ENCODE measurements around the gene FOXP1. TPM values are rescaled to one million over a fixed set of nuclear protein-coding genes. Genes with fewer than 3 reads are reported as not detected.

Gene FOXP1
- total RNA-seq, 1 experiment from 2014 or later: 58.4 TPM

DNA sequence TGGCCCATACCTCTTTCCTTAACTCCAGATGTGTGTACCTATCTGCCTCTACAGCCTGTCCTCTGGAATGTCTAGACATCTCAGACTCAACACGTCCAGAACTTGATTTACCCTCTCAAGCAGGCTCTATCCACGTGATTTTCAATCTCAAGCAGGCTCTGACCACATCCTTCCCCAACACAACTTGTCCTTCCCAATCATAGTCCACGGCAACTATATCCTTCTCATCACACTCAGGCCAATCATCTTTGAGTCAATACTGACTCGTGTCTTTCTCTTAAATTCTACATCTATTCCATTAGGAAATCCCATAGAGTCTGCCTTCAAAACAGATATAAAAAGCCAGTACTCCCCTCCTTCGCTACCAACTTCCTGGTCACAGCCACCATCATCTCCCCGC lies 70.4 kb downstream of the FOXP1 start:
- no TSS peak for BruUV-seq (replicated peaks)
- Histone ChIP-seq H3K4me1 (ENCODE audit: insufficient read depth, low read length, poor library complexity, severe bottlenecking) (peaks cover 7% of the 10 kb centered on the region), H3K27me3 (replicated peaks; ENCODE audit: insufficient read depth, low read depth, low read length, poor library complexity) (no peaks in the 10 kb centered on the region), H3K9me3 (ENCODE audit: low read depth, low read length, poor library complexity, severe bottlenecking) (no peaks in the 10 kb centered on the region), H3K4me3 (ENCODE audit: low read depth, low read length, poor library complexity, severe bottlenecking) (no peak overlapping the region), H3K36me3 (ENCODE audit: insufficient read depth, low read length, poor library complexity, severe bottlenecking) (no peaks in the 10 kb centered on the region), H3K27ac (ENCODE audit: low read depth, low read length, poor library complexity, severe bottlenecking) (no peak overlapping the region)
- no peak for DNase-seq (ENCODE audit: low spot score)
- intact Hi-C loops (cut with micrococcal nuclease; ENCODE audit: unreplicated experiment): no loop called here
- POLR2A ChIA-PET (ENCODE audit: low non-redundant PET): no interaction called here
- TF ChIP-seq, protein P1, sequence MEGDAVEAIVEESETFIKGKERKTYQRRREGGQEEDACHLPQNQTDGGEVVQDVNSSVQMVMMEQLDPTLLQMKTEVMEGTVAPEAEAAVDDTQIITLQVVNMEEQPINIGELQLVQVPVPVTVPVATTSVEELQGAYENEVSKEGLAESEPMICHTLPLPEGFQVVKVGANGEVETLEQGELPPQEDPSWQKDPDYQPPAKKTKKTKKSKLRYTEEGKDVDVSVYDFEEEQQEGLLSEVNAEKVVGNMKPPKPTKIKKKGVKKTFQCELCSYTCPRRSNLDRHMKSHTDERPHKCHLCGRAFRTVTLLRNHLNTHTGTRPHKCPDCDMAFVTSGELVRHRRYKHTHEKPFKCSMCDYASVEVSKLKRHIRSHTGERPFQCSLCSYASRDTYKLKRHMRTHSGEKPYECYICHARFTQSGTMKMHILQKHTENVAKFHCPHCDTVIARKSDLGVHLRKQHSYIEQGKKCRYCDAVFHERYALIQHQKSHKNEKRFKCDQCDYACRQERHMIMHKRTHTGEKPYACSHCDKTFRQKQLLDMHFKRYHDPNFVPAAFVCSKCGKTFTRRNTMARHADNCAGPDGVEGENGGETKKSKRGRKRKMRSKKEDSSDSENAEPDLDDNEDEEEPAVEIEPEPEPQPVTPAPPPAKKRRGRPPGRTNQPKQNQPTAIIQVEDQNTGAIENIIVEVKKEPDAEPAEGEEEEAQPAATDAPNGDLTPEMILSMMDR (conservative IDR thresholded peaks at IDR 0.05; ENCODE audit: low read depth, low read length): no peak
- TF ChIP-seq EZH2 (IDR thresholded peaks at IDR 0.05; ENCODE audit: borderline replicate concordance, low read depth, low read length, poor library complexity, severe bottlenecking): no peak
- CTCF ChIA-PET: no interaction called here

DNA sequence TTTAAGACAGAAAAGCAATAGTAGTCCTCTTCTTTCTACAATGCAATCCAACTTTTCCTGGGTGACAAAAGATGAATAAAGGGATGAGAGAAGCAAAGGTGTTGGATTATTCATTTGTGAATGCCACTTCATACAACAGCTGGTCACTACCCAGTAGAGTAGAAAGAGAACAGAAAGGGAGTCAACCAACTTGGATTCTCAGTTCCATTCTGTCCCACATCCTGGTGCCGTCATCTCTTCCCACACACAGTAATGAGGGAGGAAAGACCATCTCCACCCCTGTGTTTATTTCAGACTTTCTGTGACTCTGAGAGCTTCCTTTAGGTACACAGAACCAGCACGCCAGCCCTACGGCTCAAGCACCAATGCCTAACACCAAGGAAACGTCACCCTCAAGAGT lies 71.0 kb downstream of the FOXP1 start:
- no peak overlapping the region for H3K4me3 ChIP-seq (ENCODE audit: low read depth, low read length, poor library complexity, severe bottlenecking)
- intact Hi-C loops (cut with micrococcal nuclease; ENCODE audit: unreplicated experiment): no loop called here
- H3K27ac ChIP-seq (ENCODE audit: low read depth, low read length, poor library complexity, severe bottlenecking): no peak overlapping the region
- ChIA-PET CTCF (no interaction called here), POLR2A (ENCODE audit: low non-redundant PET) (no interaction called here)
- H3K9me3 ChIP-seq (ENCODE audit: low read depth, low read length, poor library complexity, severe bottlenecking): no peaks in the 10 kb centered on the region
- BruUV-seq (replicated peaks): no TSS peak
- no peak for DNase-seq (ENCODE audit: low spot score)
- no peaks in the 10 kb centered on the region for H3K36me3 ChIP-seq (ENCODE audit: insufficient read depth, low read length, poor library complexity, severe bottlenecking)
- H3K27me3 ChIP-seq (replicated peaks; ENCODE audit: insufficient read depth, low read depth, low read length, poor library complexity): no peaks in the 10 kb centered on the region
- TF ChIP-seq, protein P1 (conservative IDR thresholded peaks at IDR 0.05; ENCODE audit: low read depth, low read length): no peak
- no peak for TF ChIP-seq EZH2 (IDR thresholded peaks at IDR 0.05; ENCODE audit: borderline replicate concordance, low read depth, low read length, poor library complexity, severe bottlenecking)
- peaks cover 7% of the 10 kb centered on the region for H3K4me1 ChIP-seq (ENCODE audit: insufficient read depth, low read length, poor library complexity, severe bottlenecking)

DNA sequence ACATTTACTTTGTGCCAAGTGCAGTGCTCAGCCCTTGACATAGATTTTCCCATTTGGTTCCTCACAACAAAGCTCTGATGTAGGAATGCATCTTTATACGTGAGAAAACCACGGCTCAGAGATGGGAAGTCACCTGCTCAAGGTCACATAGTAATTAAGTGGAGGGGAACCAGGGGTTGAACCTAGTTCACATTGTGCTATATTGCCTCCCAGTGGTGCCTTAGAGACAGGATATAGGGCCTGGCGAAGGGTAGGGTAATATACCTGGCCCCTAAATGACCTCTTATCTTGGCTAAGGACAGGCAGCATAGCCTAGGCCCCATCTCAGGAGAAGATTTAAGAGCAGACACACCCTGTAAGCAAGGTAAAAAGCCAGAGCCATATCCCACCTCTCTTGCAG lies 71.5 kb downstream of the FOXP1 start:
- peaks cover 7% of the 10 kb centered on the region for H3K4me1 ChIP-seq (ENCODE audit: insufficient read depth, low read length, poor library complexity, severe bottlenecking)
- H3K4me3 ChIP-seq (ENCODE audit: low read depth, low read length, poor library complexity, severe bottlenecking): no peak overlapping the region
- H3K27me3 ChIP-seq (replicated peaks; ENCODE audit: insufficient read depth, low read depth, low read length, poor library complexity): no peaks in the 10 kb centered on the region
- no peak overlapping the region for H3K27ac ChIP-seq (ENCODE audit: low read depth, low read length, poor library complexity, severe bottlenecking)
- intact Hi-C loops (cut with micrococcal nuclease; ENCODE audit: unreplicated experiment): no loop called here
- no peak for DNase-seq (ENCODE audit: low spot score)
- no peak for TF ChIP-seq EZH2 (IDR thresholded peaks at IDR 0.05; ENCODE audit: borderline replicate concordance, low read depth, low read length, poor library complexity, severe bottlenecking)
- TF ChIP-seq, protein P1 (conservative IDR thresholded peaks at IDR 0.05; ENCODE audit: low read depth, low read length): no peak
- ChIA-PET CTCF (no interaction called here), POLR2A (ENCODE audit: low non-redundant PET) (no interaction called here)
- no peaks in the 10 kb centered on the region for H3K9me3 ChIP-seq (ENCODE audit: low read depth, low read length, poor library complexity, severe bottlenecking)
- no TSS peak for BruUV-seq (replicated peaks)
- H3K36me3 ChIP-seq (ENCODE audit: insufficient read depth, low read length, poor library complexity, severe bottlenecking): no peaks in the 10 kb centered on the region
